BE2C (cell line): ENCODE measurements around the gene LRFN3.

Experiments used
- DNase-seq: peaks from one replicate; pipeline ENCODE4 v3.0.0-alpha.2; 2020
- H3K27me3 ChIP-seq: fragments of 250-450 bp; sonication (Bioruptor Pico); 2 replicates; pipeline ENCODE4 v1.5.1; 2020; ENCODE audit warnings: mild to moderate bottlenecking
- H3K36me3 ChIP-seq: fragments of 250-450 bp; sonication (Bioruptor Pico); 2 replicates; pipeline ENCODE4 v1.5.1; 2020; ENCODE audit warnings: mild to moderate bottlenecking
- H3K4me1 ChIP-seq: fragments of 250-450 bp; sonication (Bioruptor Pico); 2 replicates; pipeline ENCODE4 v1.5.1; 2020
- H3K4me3 ChIP-seq: 2 replicates; pipeline ENCODE4 v1.5.1; 2011; ENCODE audit warnings: low read depth, low read length
- H3K9me3 ChIP-seq: fragments of 250-450 bp; sonication (Bioruptor Pico); 2 replicates; pipeline ENCODE4 v1.5.1; 2020
- CTCF ChIP-seq: IDR thresholded peaks from 2 replicates; pipeline ENCODE4 v1.5.1; 2012; ENCODE audit warnings: mild to moderate bottlenecking, low read depth, low read length

LRFN3 gene

GRCh38 chr19:35925501-35925900, 10.7 kb upstream of the LRFN3 start:
- H3K4me1 ChIP-seq: no peaks in the 10 kb centered on the region
- H3K27me3 ChIP-seq: peaks cover 5% of the 10 kb centered on the region; the same call in 1 of the 2 replicates
- DNase-seq: no peak
- no peak overlapping the region for H3K4me3 ChIP-seq
- no peak for TF ChIP-seq CTCF
- H3K36me3 ChIP-seq: no peaks in the 10 kb centered on the region
- H3K9me3 ChIP-seq: no peaks in the 10 kb centered on the region; the same call in 1 of the 2 replicates

- no peak for TF ChIP-seq CTCF
- Histone ChIP-seq H3K4me3 (no peak overlapping the region), H3K4me1 (0 out of 2 replicates have a peak, but pooled peaks cover 3% of the 10 kb centered on the region), H3K27me3 (peaks cover 5% of the 10 kb centered on the region; the same call in 1 of the 2 replicates), H3K36me3 (no peaks in the 10 kb centered on the region), H3K9me3 (no peaks in the 10 kb centered on the region; the same call in 1 of the 2 replicates)
- no peak for DNase-seq
Measured at GRCh38 chr19:35928507-35928906, 7.7 kb upstream of the LRFN3 start.

DNA sequence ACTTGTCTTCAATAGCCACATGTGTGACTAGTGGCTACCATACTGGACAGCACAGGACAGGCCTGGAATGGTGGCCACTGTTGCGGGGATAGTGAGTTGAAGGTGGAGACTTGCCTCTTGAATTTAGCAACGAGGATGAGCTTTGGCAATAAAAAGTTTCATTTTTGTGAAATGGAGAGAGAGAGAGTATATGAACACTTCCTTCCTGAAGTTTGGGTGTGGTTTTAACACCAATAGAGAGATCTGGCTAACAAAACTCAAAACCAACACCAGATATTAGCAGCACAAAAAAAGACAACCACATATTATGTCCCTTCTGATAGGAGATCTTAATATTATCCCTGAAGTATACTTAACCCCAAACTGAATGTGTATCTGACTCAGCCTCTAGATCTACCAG, 6.3 kb upstream of the LRFN3 start:
- DNase-seq: no peak
- no peak overlapping the region for H3K4me3 ChIP-seq

DNA sequence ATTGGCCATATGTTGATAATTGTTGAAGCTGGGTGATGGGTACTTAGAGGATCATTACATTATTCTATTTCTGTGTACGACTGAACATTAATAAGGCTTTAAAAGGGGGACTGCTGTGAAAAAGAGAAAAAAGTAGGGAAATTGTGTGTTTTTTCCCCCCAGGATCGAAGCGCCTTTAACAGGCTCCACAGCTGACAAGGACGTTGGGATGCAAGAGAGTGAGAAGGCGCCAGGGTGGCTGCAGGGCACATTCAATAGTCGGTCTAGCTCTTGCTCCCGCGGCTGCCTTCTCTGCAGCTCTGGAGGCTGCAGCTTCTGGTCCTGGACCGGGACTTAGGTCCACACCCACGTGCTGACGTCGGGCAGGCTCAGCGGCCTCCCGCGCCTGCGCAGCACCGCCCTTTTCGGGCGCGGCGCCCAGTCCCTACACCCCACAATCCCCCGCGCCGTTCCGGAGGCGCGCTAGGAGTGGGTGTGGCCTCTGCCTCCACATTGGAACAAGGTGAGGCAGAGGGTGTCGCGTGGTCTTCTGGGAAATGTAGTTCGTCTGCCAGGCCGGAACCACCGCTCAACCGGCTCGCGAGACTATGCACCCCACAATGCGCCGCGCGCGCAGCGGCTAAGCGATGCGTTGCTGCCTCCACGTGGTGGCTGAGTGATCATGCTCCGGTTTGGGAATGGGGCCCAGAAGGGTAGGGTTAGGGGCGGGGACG, 4.9 kb upstream of the LRFN3 start:
- 0 out of 2 replicates have a peak, but pooled peaks cover 3% of the 10 kb centered on the region for H3K4me1 ChIP-seq
- no peaks in the 10 kb centered on the region for H3K36me3 ChIP-seq
- H3K4me3 ChIP-seq: peak overlapping the region; percentile 48
- no peaks in the 10 kb centered on the region for H3K27me3 ChIP-seq
- DNase-seq: peak; percentile 100
- no peaks in the 10 kb centered on the region for H3K9me3 ChIP-seq
- peak; percentile 83 for TF ChIP-seq CTCF

More for the DNA sequence above, 6.3 kb upstream of the LRFN3 start:
- H3K36me3 ChIP-seq: no peaks in the 10 kb centered on the region
- no peaks in the 10 kb centered on the region; the same call in 1 of the 2 replicates for H3K27me3 ChIP-seq
- TF ChIP-seq CTCF: no peak
- 0 out of 2 replicates have a peak, but pooled peaks cover 3% of the 10 kb centered on the region for H3K4me1 ChIP-seq
- no peaks in the 10 kb centered on the region; the same call in 1 of the 2 replicates for H3K9me3 ChIP-seq

- Histone ChIP-seq H3K9me3 (no peaks in the 10 kb centered on the region), H3K27me3 (no peaks in the 10 kb centered on the region), H3K4me1 (0 out of 2 replicates have a peak, but pooled peaks cover 3% of the 10 kb centered on the region), H3K36me3 (no peaks in the 10 kb centered on the region), H3K4me3 (0 out of 2 replicates have a peak overlapping the region, but pooled peaks have one; percentile 12)
- no peak for TF ChIP-seq CTCF
- no peak for DNase-seq
Measured at GRCh38 chr19:35931874-35932202, 4.3 kb upstream of the LRFN3 start.

GRCh38 chr19:35932291-35932936, 3.8 kb upstream of the LRFN3 start:
- no peak for DNase-seq
- TF ChIP-seq CTCF: no peak
- Histone ChIP-seq H3K27me3 (no peaks in the 10 kb centered on the region), H3K4me3 (no peak overlapping the region), H3K9me3 (no peaks in the 10 kb centered on the region), H3K36me3 (no peaks in the 10 kb centered on the region), H3K4me1 (0 out of 2 replicates have a peak, but pooled peaks cover 3% of the 10 kb centered on the region)
